ENCODE data around the gene TUBB.

Gene TUBB

GRCh38 chr6:30719791-30720737 is at the start of gene TUBB:
Gene TUBB (plus strand): TSS chr6:30720352. CDS start chr6:30720507, 155 bp downstream.
- DNase-seq, result peak; percentile 98

GRCh38 chr6:30670760-30671527 is 49.2 kb upstream of the TUBB start:
- no peak for DNase-seq

GRCh38 chr6:30672445-30673253 is 47.5 kb upstream of the TUBB start, which contains the start of gene DHX16:
Gene DHX16 (minus strand): TSS chr6:30673006. CDS start chr6:30672841, 165 bp downstream.
- peak; percentile 96 for DNase-seq

GRCh38 chr6:30676660-30677285 is 43.4 kb upstream of the TUBB start:
- no peak for DNase-seq

GRCh38 chr6:30678964-30679726 is 41.0 kb upstream of the TUBB start:
- peak; percentile 86 for DNase-seq

GRCh38 chr6:30679765-30680535 is 40.2 kb upstream of the TUBB start:
- no peak for DNase-seq

- no peak for DNase-seq
Measured at GRCh38 chr6:30681766-30682142, 38.4 kb upstream of the TUBB start.

- DNase-seq, result peak; percentile 79
Measured at GRCh38 chr6:30682143-30683117, 37.7 kb upstream of the TUBB start.

GRCh38 chr6:30683183-30683979 is 36.8 kb upstream of the TUBB start:
- DNase-seq, result no peak

GRCh38 chr6:30683980-30684338 is 36.2 kb upstream of the TUBB start:
- DNase-seq, result no peak

- no peak for DNase-seq
Measured at GRCh38 chr6:30684386-30685156, 35.6 kb upstream of the TUBB start.

- no peak for DNase-seq
Measured at GRCh38 chr6:30685157-30686008, 34.8 kb upstream of the TUBB start.

GRCh38 chr6:30686009-30686907 is 33.9 kb upstream of the TUBB start, which contains the start of gene PPP1R18:
Gene PPP1R18 (minus strand): TSS chr6:30686645. CDS start chr6:30686018, 627 bp downstream.
- DNase-seq, result peak; percentile 87

GRCh38 chr6:30686908-30687658 is 33.1 kb upstream of the TUBB start:
- peak; percentile 97 for DNase-seq
